Jurkat, Clone E6-1 (cell line): Measurements from ENCODE around the gene XPA.
A peak's percentile ranks its signal among the peaks of the same experiment; 100 is the strongest.
"Not testable (repeated sequence)": the region's sequence is repeated elsewhere in the genome, so short reads cannot be mapped to it uniquely, and the experiment has no call there.

Source experiments
- DNase-seq: peaks from one replicate; pipeline ENCODE4 v3.0.0-alpha.2; 2011; ENCODE audit warnings: low read depth, low spot score
- H3K4me3 ChIP-seq: 2 replicates; pipeline ENCODE4 v1.5.1; 2011; ENCODE audit warnings: mild to moderate bottlenecking, low read length, control low read depth, moderate library complexity

The XPA gene

GRCh38 chr9:97705354-97705950 lies 8.3 kb upstream of the XPA start:
- H3K4me3 ChIP-seq = no peak overlapping the region
- no peak for DNase-seq

- no peak overlapping the region for H3K4me3 ChIP-seq
- DNase-seq = no peak
Observed at GRCh38 chr9:97704851-97705250, 7.7 kb upstream of the XPA start.

- DNase-seq = no peak
Observed at GRCh38 chr9:97704345-97704677, 7.2 kb upstream of the XPA start.

GRCh38 chr9:97703437-97704344 lies 6.6 kb upstream of the XPA start:
- DNase-seq = no peak

More at GRCh38 chr9:97704345-97704677, 7.2 kb upstream of the XPA start:
- H3K4me3 ChIP-seq = no peak overlapping the region

GRCh38 chr9:97699824-97700223 lies 2.7 kb upstream of the XPA start:
- not testable (repeated sequence) for DNase-seq

More at GRCh38 chr9:97703437-97704344, 6.6 kb upstream of the XPA start:
- no peak overlapping the region for H3K4me3 ChIP-seq

GRCh38 chr9:97699281-97699680 lies 2.1 kb upstream of the XPA start:
- not testable (repeated sequence) for DNase-seq, H3K4me3 ChIP-seq

More at GRCh38 chr9:97699824-97700223, 2.7 kb upstream of the XPA start:
- not testable (repeated sequence) for H3K4me3 ChIP-seq

- H3K4me3 ChIP-seq = no peak overlapping the region
- no peak for DNase-seq
Observed at GRCh38 chr9:97698865-97699264, 1.7 kb upstream of the XPA start.

- no peak for DNase-seq
- peak overlapping the region; percentile 77 for H3K4me3 ChIP-seq
Observed at GRCh38 chr9:97697837-97698236, 697 bp upstream of the XPA start.

- H3K4me3 ChIP-seq = peak overlapping the region; percentile 77
- DNase-seq = no peak
Observed at GRCh38 chr9:97695995-97696802, 941 bp downstream of the XPA start.

GRCh38 chr9:97695390-97695789 lies 1.8 kb downstream of the XPA start:
- no peak overlapping the region for H3K4me3 ChIP-seq
- no peak for DNase-seq

GRCh38 chr9:97694769-97695168 lies 2.4 kb downstream of the XPA start:
- H3K4me3 ChIP-seq = no peak overlapping the region
- DNase-seq = no peak

GRCh38 chr9:97689401-97690180 lies 7.5 kb downstream of the XPA start:
- H3K4me3 ChIP-seq = no peak overlapping the region
- DNase-seq = no peak

GRCh38 chr9:97688654-97689053 lies 8.5 kb downstream of the XPA start:
- DNase-seq = no peak
- H3K4me3 ChIP-seq = no peak overlapping the region

- DNase-seq = no peak
- H3K4me3 ChIP-seq = no peak overlapping the region
Observed at GRCh38 chr9:97682242-97682641, 14.9 kb downstream of the XPA start.

- DNase-seq = no peak
- H3K4me3 ChIP-seq = no peak overlapping the region
Observed at GRCh38 chr9:97675655-97676054, 21.5 kb downstream of the XPA start.

GRCh38 chr9:97673922-97674321 lies 23.2 kb downstream of the XPA start:
- no peak overlapping the region for H3K4me3 ChIP-seq
- no peak for DNase-seq

- H3K4me3 ChIP-seq = no peak overlapping the region
- DNase-seq = no peak
Observed at GRCh38 chr9:97672403-97672802, 24.7 kb downstream of the XPA start.

GRCh38 chr9:97670586-97670985 lies 26.6 kb downstream of the XPA start:
- no peak overlapping the region for H3K4me3 ChIP-seq
- DNase-seq = no peak

- H3K4me3 ChIP-seq = no peak overlapping the region
- no peak for DNase-seq
Observed at GRCh38 chr9:97668485-97668884, 28.7 kb downstream of the XPA start.
